Liver (tissue), 3 donors: ENCODE results near the gene GNG12.

ENCODE experiments used
- ATF3 ChIP-seq: IDR thresholded peaks from 2 replicates; pipeline ENCODE4 v1.6.1; 2016; ENCODE audit warnings: antibody characterized with exemption
- JUND ChIP-seq, 2 donors: IDR thresholded peaks; 2 replicates each; pipeline ENCODE4 v1.6.1; 2016; ENCODE audit warnings: antibody characterized with exemption in 2 of 2
- SP1 ChIP-seq: IDR thresholded peaks from 2 replicates; pipeline ENCODE4 v1.6.1; 2018; ENCODE audit warnings: antibody characterized with exemption, mild to moderate bottlenecking
- TAF1 ChIP-seq: conservative IDR thresholded peaks from 2 replicates; pipeline ENCODE4 v1.6.1; 2016; ENCODE audit warnings: antibody characterized with exemption, mild to moderate bottlenecking
- TF ChIP-seq, protein P1 (sequence below): fragments of 150-350 bp; IDR thresholded peaks from 2 replicates; pipeline ENCODE4 v1.5.1; 2017; ENCODE audit warnings: improper control_type of control experiment, low read depth, low read length; ENCODE audit not compliant: missing input control
- donor health status: healthy.
- donor health status: healthy.

DNA sequence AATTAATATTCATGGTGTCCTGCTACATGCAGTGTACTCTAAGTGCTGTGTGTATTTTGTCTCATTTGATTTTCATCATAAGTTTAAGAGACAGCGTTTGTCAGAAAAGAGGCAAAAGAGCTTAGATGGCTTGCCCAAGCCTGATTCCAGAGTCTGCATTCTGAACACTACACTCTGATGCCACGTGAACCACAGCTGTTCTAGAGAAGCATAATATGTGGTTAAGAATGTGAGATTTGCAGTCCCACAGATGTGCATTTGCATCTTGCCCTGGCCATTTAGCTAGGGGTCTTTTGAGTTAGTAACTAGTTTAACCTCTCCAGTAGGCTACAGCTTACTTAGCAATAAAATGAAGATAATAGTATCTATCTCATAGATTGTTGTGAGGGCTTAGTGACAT, 157.5 kb downstream of the GNG12 start:
- TF ChIP-seq, protein P1, sequence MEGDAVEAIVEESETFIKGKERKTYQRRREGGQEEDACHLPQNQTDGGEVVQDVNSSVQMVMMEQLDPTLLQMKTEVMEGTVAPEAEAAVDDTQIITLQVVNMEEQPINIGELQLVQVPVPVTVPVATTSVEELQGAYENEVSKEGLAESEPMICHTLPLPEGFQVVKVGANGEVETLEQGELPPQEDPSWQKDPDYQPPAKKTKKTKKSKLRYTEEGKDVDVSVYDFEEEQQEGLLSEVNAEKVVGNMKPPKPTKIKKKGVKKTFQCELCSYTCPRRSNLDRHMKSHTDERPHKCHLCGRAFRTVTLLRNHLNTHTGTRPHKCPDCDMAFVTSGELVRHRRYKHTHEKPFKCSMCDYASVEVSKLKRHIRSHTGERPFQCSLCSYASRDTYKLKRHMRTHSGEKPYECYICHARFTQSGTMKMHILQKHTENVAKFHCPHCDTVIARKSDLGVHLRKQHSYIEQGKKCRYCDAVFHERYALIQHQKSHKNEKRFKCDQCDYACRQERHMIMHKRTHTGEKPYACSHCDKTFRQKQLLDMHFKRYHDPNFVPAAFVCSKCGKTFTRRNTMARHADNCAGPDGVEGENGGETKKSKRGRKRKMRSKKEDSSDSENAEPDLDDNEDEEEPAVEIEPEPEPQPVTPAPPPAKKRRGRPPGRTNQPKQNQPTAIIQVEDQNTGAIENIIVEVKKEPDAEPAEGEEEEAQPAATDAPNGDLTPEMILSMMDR = no peak
- TF ChIP-seq SP1 (no peak), JUND (IDR thresholded peaks at IDR 0.05) (no peak), TAF1 (no peak), ATF3 (no peak)
